ENCODE data around the gene SYCP2L. TPM values are rescaled to one million over a fixed set of nuclear protein-coding genes. Genes with fewer than 3 reads are reported as not detected.
"Not testable (repeated sequence)": the region's sequence is repeated elsewhere in the genome, so short reads cannot be mapped to it uniquely, and the experiment has no call there.

SYCP2L gene
- total RNA-seq, 1 experiment from 2014 or later, result 0.08 TPM

GRCh38 chr6:10954590-10955010 lies 67.7 kb downstream of the SYCP2L start:
- DNase-seq (ENCODE audit: low spot score), result peak; percentile 82

- no peak for DNase-seq (ENCODE audit: low spot score)
Observed at GRCh38 chr6:10956776-10957175, 69.9 kb downstream of the SYCP2L start.

GRCh38 chr6:10957414-10957886 lies 70.6 kb downstream of the SYCP2L start:
- no peak for DNase-seq (ENCODE audit: low spot score)

- no peak for DNase-seq (ENCODE audit: low spot score)
Observed at GRCh38 chr6:10960171-10960570, 73.3 kb downstream of the SYCP2L start.

GRCh38 chr6:10961837-10962236 lies 75.0 kb downstream of the SYCP2L start:
- no peak for DNase-seq (ENCODE audit: low spot score)

GRCh38 chr6:10962673-10963072 lies 75.8 kb downstream of the SYCP2L start:
- no peak for DNase-seq (ENCODE audit: low spot score)

- DNase-seq (ENCODE audit: low spot score), result no peak
Observed at GRCh38 chr6:10963113-10963512, 76.3 kb downstream of the SYCP2L start.

GRCh38 chr6:10964684-10965083 lies 77.8 kb downstream of the SYCP2L start:
- no peak for DNase-seq (ENCODE audit: low spot score)

GRCh38 chr6:10968776-10969175 lies 81.9 kb downstream of the SYCP2L start:
- no peak for DNase-seq (ENCODE audit: low spot score)

- no peak for DNase-seq (ENCODE audit: low spot score)
Observed at GRCh38 chr6:10970731-10971130, 83.9 kb downstream of the SYCP2L start.

GRCh38 chr6:10972196-10972595 lies 85.3 kb downstream of the SYCP2L start:
- no peak for DNase-seq (ENCODE audit: low spot score)

- DNase-seq (ENCODE audit: low spot score), result no peak
Observed at GRCh38 chr6:10976571-10976970, 89.7 kb downstream of the SYCP2L start.

GRCh38 chr6:10977231-10977968 lies 90.5 kb downstream of the SYCP2L start:
- no peak for DNase-seq (ENCODE audit: low spot score)

- DNase-seq (ENCODE audit: low spot score), result no peak
Observed at GRCh38 chr6:10979603-10980002, 92.8 kb downstream of the SYCP2L start.

- no peak for DNase-seq (ENCODE audit: low spot score)
Observed at GRCh38 chr6:10981409-10981808, 94.6 kb downstream of the SYCP2L start.

- DNase-seq (ENCODE audit: low spot score), result not testable (repeated sequence)
Observed at GRCh38 chr6:10984959-10985358, 98.1 kb downstream of the SYCP2L start.

- no peak for DNase-seq (ENCODE audit: low spot score)
Observed at GRCh38 chr6:10989587-10989986, 102.7 kb downstream of the SYCP2L start.

- no peak for DNase-seq (ENCODE audit: low spot score)
Observed at GRCh38 chr6:10991115-10991514, 104.3 kb downstream of the SYCP2L start.

- no peak for DNase-seq (ENCODE audit: low spot score)
Observed at GRCh38 chr6:10993896-10994295, 107.0 kb downstream of the SYCP2L start.

GRCh38 chr6:10995114-10995707 lies 108.4 kb downstream of the SYCP2L start:
- no peak for DNase-seq (ENCODE audit: low spot score)

GRCh38 chr6:10999994-11000393 lies 113.1 kb downstream of the SYCP2L start:
- DNase-seq (ENCODE audit: low spot score), result no peak

- no peak for DNase-seq (ENCODE audit: low spot score)
Observed at GRCh38 chr6:11002176-11002575, 115.3 kb downstream of the SYCP2L start.

GRCh38 chr6:11003297-11003696 lies 116.4 kb downstream of the SYCP2L start:
- DNase-seq (ENCODE audit: low spot score), result not testable (repeated sequence)
